ENCODE results near the gene PRODH.
"Not testable (repeated sequence)": the region's sequence is repeated elsewhere in the genome, so short reads cannot be mapped to it uniquely, and the experiment has no call there.

Gene PRODH

DNA sequence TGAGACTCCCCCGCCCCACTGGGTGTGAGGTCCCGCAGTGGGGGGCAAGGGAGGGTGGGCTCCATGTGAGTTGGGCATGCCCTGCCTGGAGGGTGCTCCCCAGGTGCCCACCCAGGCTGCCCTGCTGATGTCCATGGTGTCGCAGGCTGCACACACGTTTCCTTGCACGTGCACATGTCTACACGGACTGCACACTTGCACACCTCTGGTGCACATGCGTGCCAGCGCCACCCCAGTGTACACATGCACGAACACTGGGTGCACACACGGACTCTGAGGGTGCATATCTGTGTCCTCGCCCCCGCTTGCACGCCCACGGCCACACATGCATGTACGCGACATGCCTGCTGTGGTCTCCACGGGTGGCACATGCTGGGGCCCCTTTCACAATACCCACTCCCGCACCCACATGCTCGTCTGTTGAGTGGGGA lies 35.2 kb upstream of the PRODH start:
- no peak for DNase-seq (ENCODE audit: low read depth)
- TF ChIP-seq, protein P1, sequence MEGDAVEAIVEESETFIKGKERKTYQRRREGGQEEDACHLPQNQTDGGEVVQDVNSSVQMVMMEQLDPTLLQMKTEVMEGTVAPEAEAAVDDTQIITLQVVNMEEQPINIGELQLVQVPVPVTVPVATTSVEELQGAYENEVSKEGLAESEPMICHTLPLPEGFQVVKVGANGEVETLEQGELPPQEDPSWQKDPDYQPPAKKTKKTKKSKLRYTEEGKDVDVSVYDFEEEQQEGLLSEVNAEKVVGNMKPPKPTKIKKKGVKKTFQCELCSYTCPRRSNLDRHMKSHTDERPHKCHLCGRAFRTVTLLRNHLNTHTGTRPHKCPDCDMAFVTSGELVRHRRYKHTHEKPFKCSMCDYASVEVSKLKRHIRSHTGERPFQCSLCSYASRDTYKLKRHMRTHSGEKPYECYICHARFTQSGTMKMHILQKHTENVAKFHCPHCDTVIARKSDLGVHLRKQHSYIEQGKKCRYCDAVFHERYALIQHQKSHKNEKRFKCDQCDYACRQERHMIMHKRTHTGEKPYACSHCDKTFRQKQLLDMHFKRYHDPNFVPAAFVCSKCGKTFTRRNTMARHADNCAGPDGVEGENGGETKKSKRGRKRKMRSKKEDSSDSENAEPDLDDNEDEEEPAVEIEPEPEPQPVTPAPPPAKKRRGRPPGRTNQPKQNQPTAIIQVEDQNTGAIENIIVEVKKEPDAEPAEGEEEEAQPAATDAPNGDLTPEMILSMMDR (conservative IDR thresholded peaks at IDR 0.05; ENCODE audit: control insufficient read depth, insufficient read depth, low read depth, low read length) = no peak
- H3K4me3 ChIP-seq (ENCODE audit: control insufficient read depth, low read depth, low read length) = no peak overlapping the region

DNA sequence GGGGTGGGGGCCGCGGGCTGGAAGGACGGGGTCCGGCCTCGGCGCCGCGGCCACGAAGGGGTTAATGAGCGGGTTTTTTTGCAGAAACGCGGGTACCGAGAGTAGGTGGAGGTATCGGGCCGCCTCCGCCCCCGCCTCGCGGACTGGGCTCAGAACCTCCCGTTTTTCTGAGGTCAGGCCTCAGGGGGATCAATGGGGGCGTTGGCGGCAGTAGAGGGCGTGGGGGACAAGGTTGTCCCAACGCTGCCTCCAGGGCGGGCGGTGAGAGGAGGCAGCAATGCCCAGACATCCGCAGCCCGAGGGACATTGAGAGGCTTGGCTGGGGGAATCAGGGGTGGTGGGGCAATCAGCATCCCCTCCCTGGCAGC lies 34.8 kb upstream of the PRODH start:
- no peak overlapping the region for H3K4me3 ChIP-seq (ENCODE audit: control insufficient read depth, low read depth, low read length)
- DNase-seq (ENCODE audit: low read depth) = no peak
- TF ChIP-seq, protein P1 (conservative IDR thresholded peaks at IDR 0.05; ENCODE audit: control insufficient read depth, insufficient read depth, low read depth, low read length) = no peak

DNA sequence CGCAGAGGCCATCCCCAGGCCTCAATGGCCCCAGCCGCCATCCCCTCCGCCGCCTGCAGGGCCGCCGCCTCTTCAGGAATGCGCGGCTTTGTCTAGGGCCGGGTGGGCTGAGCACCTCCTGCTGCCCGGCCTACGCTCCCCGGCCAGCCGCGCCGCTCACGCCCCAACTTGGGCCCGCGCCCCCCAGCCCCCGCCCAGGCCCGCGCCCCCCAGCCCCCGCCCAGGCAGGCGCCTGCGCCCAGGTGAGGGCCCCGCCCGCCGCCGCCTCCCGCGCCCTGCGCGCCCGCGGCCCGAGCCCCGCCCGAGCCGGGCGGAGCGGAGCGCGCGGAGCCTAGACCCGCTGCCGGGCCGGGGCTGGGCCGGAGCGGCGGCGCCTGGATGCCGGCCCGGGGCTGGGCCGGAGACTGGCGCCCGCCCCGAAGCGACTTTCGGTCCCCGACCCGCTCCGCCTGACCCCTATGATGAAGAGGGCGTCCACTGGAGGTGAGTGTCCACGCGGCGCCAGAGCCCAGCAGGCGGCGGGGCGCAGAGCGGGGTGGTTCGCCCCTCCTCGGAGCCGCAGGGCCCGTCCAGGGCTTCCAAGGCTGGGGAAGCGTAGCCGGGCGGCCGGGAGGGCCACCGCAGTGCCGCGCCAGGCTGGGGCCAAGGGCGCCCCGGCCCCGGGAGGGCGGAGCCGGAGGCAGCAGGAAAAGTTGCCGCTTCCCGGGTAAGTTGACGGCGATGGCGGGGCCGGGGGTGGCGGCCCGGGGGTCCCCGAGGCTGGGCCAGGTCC lies 34.3 kb upstream of the PRODH start:
- TF ChIP-seq, protein P1 (conservative IDR thresholded peaks at IDR 0.05; ENCODE audit: control insufficient read depth, insufficient read depth, low read depth, low read length) = no peak
- H3K4me3 ChIP-seq (ENCODE audit: control insufficient read depth, low read depth, low read length) = no peak overlapping the region
- DNase-seq (ENCODE audit: low read depth) = no peak

DNA sequence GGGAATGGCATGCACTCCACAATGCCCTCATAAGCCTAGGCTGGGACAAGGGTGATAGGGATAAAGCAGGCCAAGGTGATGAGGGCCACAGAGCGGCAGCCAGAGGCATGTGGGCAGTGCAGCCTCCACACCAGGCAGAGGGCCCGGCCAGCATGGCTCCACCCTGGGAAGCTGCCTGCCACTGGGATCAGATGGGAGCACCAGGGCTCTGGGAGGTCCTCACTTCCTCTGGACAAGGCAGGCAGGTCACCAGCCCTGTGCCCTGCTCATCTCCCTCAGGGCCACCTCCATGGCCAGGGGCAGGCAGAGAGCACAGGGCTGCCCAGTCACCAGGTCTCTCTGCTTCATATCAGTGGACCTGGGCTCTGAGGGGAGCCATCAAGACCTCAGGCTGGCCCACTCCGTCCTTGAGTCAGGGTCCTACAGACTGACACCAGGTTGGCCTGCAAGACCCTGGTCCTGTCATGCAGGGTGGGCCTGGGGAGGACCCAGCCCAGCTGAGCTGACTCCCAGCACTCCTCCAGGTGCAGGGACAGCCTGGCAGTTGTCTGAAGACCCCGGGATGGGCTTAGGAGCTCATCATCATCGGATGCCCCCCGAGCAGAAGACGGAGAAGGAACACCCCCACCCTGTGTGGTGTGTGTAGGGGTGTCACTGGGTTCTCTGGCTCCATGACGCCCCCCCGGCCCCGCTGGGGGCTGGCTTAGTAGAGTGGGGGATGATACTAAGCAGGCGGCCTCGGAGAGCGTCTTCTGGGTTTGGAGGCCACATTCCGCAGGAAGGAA lies 33.3 kb upstream of the PRODH start:
- not testable (repeated sequence) for DNase-seq (ENCODE audit: low read depth); H3K4me3 ChIP-seq (ENCODE audit: control insufficient read depth, low read depth, low read length)

DNA sequence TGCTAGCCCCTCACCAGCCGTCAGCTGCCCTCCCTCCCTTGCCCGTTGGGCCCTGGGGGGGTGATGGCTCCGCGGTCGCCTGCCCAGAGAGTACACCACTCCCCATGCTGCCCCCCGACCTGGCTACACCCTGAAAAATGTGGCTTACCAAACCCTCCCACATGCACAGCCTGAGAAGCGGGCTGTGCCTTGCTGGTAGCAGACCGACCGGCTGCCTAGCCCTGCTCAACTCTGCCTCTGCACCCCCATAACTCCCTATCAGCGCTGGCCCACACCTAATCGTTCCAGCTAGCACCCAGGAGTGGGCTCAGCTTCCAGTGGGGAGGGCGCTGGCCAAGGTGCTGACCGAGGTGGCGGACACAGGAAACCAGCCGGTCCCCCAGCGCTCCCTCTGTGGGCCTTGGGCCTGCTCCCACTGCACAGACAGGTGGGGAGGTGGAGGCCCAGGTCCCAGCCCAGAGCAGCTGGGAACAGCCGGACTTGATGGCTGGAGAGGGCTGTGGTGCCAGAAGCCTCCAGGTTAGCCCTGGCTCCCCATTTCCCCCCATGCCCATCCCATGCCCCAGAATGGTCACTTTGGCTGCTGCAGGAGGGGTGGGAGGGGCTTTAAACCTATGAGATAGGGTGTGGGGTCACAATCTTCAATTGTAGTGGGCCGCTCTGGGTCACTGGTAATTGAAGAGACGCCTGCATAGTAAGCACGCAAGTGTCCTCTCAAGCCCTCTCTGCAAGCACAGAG lies 32.1 kb upstream of the PRODH start:
- H3K4me3 ChIP-seq (ENCODE audit: control insufficient read depth, low read depth, low read length) = no peak overlapping the region
- TF ChIP-seq, protein P1 (conservative IDR thresholded peaks at IDR 0.05; ENCODE audit: control insufficient read depth, insufficient read depth, low read depth, low read length) = no peak
- DNase-seq (ENCODE audit: low read depth) = peak; percentile 12

DNA sequence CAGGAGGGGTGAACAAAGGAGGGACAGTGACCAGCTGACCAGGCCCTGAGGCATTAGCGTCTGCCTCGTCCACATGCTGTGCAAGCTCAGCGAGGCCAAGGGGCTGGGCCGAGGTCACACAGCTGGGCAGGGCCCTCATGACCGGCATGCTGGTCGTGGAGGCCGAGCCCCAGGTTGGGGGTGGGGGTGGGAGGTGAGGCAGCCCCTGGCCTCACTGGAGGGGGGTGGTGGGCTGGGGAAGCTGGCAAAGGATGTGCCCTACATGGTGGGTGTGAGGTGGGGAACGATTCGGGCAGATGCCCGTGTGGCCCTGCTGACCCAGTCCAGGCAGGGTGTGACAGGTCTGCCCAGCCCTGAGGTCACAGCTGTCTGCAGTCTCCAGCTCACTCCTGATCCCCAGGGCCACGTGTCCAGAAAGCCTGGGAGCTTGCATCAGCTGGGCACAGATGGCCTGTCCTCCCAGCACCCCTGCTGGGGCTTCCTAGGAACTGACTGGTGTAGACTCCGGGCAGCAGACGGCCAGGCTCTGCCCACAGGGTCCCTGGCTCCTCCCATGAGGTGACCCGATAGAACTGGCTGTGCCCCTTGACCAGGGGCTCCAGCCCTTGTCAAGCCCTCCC lies 31.4 kb upstream of the PRODH start:
- not testable (repeated sequence) for H3K4me3 ChIP-seq (ENCODE audit: control insufficient read depth, low read depth, low read length); DNase-seq (ENCODE audit: low read depth)

DNA sequence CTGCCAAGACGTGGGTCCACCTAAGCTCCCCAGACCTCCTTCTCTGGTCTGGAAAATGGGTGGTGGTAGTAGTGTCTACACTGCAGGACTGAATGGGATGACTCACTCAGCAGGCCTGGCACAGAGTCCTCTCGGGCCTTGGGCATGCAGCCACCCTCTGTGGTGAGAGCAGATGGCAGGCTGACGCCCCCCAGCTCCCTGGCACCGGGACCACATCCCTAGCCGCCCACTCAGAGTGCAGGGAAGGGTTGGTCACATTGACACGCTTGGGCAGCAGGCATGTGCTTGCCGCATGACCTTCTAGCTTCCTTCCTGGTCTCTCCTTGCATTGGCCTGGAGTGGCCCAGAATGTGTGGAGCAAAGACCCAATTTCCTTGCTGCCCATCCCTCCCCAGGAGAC lies 30.7 kb upstream of the PRODH start:
- TF ChIP-seq, protein P1 (conservative IDR thresholded peaks at IDR 0.05; ENCODE audit: control insufficient read depth, insufficient read depth, low read depth, low read length) = no peak
- H3K4me3 ChIP-seq (ENCODE audit: control insufficient read depth, low read depth, low read length) = no peak overlapping the region
- DNase-seq (ENCODE audit: low read depth) = no peak
